VCaP (cell line): ENCODE data around the gene TWIST2.

ENCODE experiments used
- H3K27ac ChIP-seq: fragments of 450-650 bp; 2 replicates; pipeline ENCODE4 v1.5.1; 2017
- TF ChIP-seq, protein P1 (sequence below): fragments of 450-650 bp; conservative IDR thresholded peaks from 2 replicates; pipeline ENCODE4 v1.5.1; 2017; ENCODE audit warnings: mild to moderate bottlenecking, moderate library complexity

The TWIST2 gene

DNA sequence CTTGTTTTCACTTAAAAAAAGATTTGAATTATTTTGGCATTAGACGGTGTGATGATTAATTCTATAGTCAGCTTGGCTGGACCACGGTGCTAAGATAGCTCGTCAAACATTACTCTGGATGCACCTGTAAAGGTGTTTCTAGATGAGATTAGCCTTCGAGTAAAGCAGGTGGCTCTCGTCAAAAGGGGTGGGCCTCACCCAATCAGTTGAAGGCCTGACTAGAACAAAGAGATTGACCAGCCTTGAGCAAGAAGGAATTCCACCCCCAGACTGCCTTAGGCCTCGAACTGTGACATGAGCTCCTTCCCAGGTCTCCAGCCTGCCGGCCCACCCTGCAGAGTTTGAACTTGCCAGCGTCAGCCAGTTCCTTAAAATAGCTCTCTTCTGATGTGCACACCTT, 73.4 kb downstream of the TWIST2 start:
- H3K27ac ChIP-seq: no peak overlapping the region
- TF ChIP-seq, protein P1, sequence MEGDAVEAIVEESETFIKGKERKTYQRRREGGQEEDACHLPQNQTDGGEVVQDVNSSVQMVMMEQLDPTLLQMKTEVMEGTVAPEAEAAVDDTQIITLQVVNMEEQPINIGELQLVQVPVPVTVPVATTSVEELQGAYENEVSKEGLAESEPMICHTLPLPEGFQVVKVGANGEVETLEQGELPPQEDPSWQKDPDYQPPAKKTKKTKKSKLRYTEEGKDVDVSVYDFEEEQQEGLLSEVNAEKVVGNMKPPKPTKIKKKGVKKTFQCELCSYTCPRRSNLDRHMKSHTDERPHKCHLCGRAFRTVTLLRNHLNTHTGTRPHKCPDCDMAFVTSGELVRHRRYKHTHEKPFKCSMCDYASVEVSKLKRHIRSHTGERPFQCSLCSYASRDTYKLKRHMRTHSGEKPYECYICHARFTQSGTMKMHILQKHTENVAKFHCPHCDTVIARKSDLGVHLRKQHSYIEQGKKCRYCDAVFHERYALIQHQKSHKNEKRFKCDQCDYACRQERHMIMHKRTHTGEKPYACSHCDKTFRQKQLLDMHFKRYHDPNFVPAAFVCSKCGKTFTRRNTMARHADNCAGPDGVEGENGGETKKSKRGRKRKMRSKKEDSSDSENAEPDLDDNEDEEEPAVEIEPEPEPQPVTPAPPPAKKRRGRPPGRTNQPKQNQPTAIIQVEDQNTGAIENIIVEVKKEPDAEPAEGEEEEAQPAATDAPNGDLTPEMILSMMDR: no peak

DNA sequence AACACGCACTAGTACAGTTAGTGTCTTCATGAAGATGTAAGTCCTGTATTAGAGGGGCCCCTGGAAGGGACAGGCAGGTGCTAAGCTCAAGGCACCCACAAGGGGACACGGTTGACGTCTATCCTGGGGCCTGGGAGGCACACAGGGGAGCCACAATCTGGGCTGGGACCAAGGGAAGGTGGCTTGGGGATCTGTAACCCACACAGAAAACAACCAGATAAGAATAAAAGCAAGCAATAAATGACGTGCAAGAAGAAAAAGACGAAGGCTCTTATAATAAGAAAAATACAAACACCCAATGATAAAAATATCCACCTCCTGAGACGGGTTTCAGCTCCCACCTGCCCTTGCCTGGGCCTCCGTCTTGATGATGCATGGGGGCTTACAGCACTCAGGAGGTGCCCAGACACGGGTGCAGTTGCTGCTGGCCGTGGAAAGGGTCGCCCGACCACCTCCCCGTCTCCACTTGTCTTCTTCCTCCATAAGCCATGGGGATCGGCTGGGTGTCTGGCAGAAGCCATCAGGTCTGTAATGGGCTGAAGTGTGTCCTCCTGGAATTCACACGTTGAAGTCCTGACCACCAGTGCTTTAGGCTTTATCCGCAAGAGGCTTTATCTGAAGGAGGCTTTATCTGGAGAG, 73.9 kb downstream of the TWIST2 start:
- H3K27ac ChIP-seq: no peak overlapping the region
- TF ChIP-seq, protein P1: no peak

DNA sequence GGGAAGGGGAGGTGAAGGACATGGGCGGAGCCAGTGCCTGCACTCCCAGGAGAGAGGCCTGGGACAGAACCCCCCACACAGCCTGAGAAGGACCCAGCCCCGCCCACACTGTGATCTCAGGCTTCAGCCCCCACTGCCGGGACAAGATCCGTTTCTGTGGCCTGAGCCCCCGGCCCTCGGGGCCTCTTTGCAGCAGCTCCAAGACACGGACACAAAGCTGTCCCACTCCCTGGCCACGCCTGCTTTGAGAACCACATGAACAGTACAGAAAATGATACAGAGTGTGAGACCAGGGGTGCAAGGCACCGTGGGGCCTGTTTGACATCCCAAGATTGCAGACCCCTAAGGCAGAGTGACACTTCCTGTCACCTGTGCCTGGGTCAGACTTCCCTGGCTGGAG, 74.5 kb downstream of the TWIST2 start:
- no peak overlapping the region for H3K27ac ChIP-seq
- TF ChIP-seq, protein P1: no peak

- H3K27ac ChIP-seq: no peak overlapping the region
- TF ChIP-seq, protein P1: no peak
These were observed 76.1 kb downstream of the TWIST2 start for GRCh38 chr2:238924032-238924431.

- TF ChIP-seq, protein P1: no peak
- H3K27ac ChIP-seq: no peak overlapping the region
These were observed 76.9 kb downstream of the TWIST2 start for GRCh38 chr2:238924796-238925195.

DNA sequence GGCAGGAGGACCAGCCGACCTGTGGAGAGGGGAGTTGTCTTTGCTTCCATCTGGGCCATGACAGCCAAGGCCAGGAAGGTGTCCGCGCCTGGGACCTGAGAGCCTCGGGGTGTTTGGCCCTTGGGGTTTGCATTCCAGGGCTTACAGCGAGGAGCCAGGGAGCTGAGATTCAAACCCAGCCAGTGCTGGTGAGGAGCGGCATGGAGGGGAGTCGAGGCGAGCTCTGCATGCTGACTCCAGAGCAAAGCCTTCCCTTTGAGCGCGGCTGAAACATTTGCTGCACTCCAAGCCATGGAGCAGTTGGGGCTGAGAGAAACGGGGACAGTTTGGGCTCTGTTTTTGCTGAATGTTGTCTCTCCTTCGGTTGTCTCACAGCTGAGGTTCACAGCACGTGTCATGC, 77.4 kb downstream of the TWIST2 start:
- TF ChIP-seq, protein P1: no peak
- no peak overlapping the region for H3K27ac ChIP-seq

- no peak overlapping the region for H3K27ac ChIP-seq
- TF ChIP-seq, protein P1: no peak
These were observed 78.1 kb downstream of the TWIST2 start for GRCh38 chr2:238925816-238926521.
